PC-3 (cell line): ENCODE results near the gene P2RY2.

ENCODE experiments used
- CTCF ChIP-seq: fragments of 300-600 bp; sonication (generic); conservative IDR thresholded peaks from 2 replicates; pipeline ENCODE4 v1.5.1; 2017; ENCODE audit warnings: antibody characterized with exemption, low read depth, mild to moderate bottlenecking, low read length
- EZH2phosphoT487 ChIP-seq: fragments of 300-600 bp; sonication (generic); IDR thresholded peaks from 2 replicates; pipeline ENCODE4 v1.6.1; 2018; ENCODE audit warnings: mild to moderate bottlenecking, antibody characterized with exemption, low read length, borderline replicate concordance

- TF ChIP-seq CTCF (no peak), EZH2phosphoT487 (no peak)
These were observed 12.1 kb downstream of the P2RY2 start for GRCh38 chr11:73229896-73230875.
